A673 (cell line): Measurements from ENCODE around the gene NOP58.

Source experiments
- EZH2 ChIP-seq: fragments of 200-600 bp; sonication (generic); IDR thresholded peaks from 2 replicates; pipeline ENCODE4 v1.6.1; 2017; ENCODE audit warnings: borderline replicate concordance, low read depth, mild to moderate bottlenecking, mixed read lengths, antibody characterized with exemption, low read length; ENCODE audit not compliant: poor library complexity, severe bottlenecking
- TF ChIP-seq, protein P1 (sequence below): fragments of 300-800, 200-600 bp; sonication (generic); conservative IDR thresholded peaks from 2 replicates; pipeline ENCODE4 v1.5.1; 2017; ENCODE audit warnings: low read depth, mild to moderate bottlenecking, antibody characterized with exemption, low read length, moderate library complexity, mixed read lengths

DNA sequence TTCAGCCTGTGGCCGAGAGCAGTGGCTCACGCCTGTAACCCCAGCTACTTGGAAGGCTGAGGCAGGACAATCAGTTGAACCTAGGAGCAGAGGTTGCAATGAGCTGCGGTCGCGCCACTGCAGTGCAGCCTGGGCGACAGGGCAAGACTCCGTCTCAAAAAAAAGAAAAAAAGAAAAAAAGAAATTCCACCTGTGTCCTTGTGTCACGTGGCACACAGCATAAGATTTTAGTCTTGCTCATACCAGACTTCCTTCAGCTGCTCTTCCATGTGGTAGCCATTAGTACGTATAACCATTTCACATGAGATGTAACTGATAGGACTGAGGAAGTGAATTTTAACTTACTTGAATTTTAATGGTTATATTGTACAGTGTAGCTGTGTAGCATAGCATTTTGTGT, 4.0 kb downstream of the NOP58 start:
- TF ChIP-seq, protein P1, sequence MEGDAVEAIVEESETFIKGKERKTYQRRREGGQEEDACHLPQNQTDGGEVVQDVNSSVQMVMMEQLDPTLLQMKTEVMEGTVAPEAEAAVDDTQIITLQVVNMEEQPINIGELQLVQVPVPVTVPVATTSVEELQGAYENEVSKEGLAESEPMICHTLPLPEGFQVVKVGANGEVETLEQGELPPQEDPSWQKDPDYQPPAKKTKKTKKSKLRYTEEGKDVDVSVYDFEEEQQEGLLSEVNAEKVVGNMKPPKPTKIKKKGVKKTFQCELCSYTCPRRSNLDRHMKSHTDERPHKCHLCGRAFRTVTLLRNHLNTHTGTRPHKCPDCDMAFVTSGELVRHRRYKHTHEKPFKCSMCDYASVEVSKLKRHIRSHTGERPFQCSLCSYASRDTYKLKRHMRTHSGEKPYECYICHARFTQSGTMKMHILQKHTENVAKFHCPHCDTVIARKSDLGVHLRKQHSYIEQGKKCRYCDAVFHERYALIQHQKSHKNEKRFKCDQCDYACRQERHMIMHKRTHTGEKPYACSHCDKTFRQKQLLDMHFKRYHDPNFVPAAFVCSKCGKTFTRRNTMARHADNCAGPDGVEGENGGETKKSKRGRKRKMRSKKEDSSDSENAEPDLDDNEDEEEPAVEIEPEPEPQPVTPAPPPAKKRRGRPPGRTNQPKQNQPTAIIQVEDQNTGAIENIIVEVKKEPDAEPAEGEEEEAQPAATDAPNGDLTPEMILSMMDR = no peak
- no peak for TF ChIP-seq EZH2
